Tibial nerve (tissue), 4 donors: Measurements from ENCODE around the gene TTC28. TPM values are rescaled to one million over a fixed set of nuclear protein-coding genes. Genes with fewer than 3 reads are reported as not detected.

Experiments
- DNase-seq, 2 donors: peaks; one replicate each; pipeline ENCODE4 v3.0.0-alpha.2; 2019; ENCODE audit warnings: low spot score in 2 of 2
- H3K27ac ChIP-seq, 4 donors: fragments of 200-600 bp; sonication (generic) in 3 of 4; one replicate each; pipeline ENCODE4 v1.5.1; 2017 to 2019; ENCODE audit warnings: mild to moderate bottlenecking in 1 of 4
- H3K27me3 ChIP-seq, 2 donors: fragments of 200-600 bp; sonication (generic) in 1 of 2; one replicate each; pipeline versions ENCODE4 v1.5.1 to v1.6.0; 2017 to 2019
- H3K36me3 ChIP-seq, 3 donors: fragments of 200-600 bp; sonication (generic); one replicate each; pipeline ENCODE4 v1.5.1; 2018 to 2019
- H3K4me1 ChIP-seq, 4 donors: fragments of 200-600 bp; sonication (generic) in 3 of 4; one replicate each; pipeline ENCODE4 v1.5.1; 2017 to 2019
- H3K4me3 ChIP-seq, 4 donors: fragments of 200-600 bp; sonication (generic) in 3 of 4; one replicate each; pipeline ENCODE4 v1.5.1; 2017 to 2019; ENCODE audit warnings: mild to moderate bottlenecking in 1 of 4, moderate library complexity in 1 of 4
- H3K9me3 ChIP-seq, 4 donors: fragments of 200-600 bp; sonication (generic) in 3 of 4; one replicate each; pipeline ENCODE4 v1.5.1; 2017 to 2019
- CTCF ChIP-seq, 5 experiments: fragments of 200-600 bp in 3 of 5; fragments of 450-650 bp in 2 of 5; sonication (generic) in 3 of 5; IDR thresholded peaks; one replicate each; pipeline ENCODE4 v1.5.1; 2016 to 2019; ENCODE audit warnings: antibody characterized with exemption in 5 of 5, mild to moderate bottlenecking in 3 of 5, moderate library complexity in 2 of 5
- EP300 ChIP-seq, 2 donors: sonication (generic); formaldehyde crosslinking; IDR thresholded peaks; one replicate each; pipeline ENCODE4 v1.6.1; 2017; ENCODE audit warnings: antibody characterized with exemption in 2 of 2, mild to moderate bottlenecking in 1 of 2
- POLR2A ChIP-seq, 2 donors: fragments of 450-650 bp; IDR thresholded peaks; one replicate each; pipeline ENCODE4 v1.6.1; 2017; ENCODE audit warnings: antibody characterized with exemption in 2 of 2, mild to moderate bottlenecking in 2 of 2, moderate library complexity in 2 of 2
- WGBS, 2 donors: methylation state at CpG; one replicate each; pipeline ENCODE4 v1.1.5; 2018; 5-methylcytosine and 5-hydroxymethylcytosine counted together
- total RNA-seq, 4 donors: library from RNA; depleted of rRNA; stranded (reverse); fragments of >200 nt; gene quantifications; one replicate each; pipeline ENCODE4 v1.1.0, GENCODE V29; 2016

The TTC28 gene
- total RNA-seq, 4 donors from 2014 or later: 83.9 to 177 (median 128) TPM

- no peak overlapping the region for H3K4me3 ChIP-seq
- H3K27ac ChIP-seq: no peak overlapping the region
- no peaks in the 10 kb centered on the region for H3K9me3 ChIP-seq
- no peaks in the 10 kb centered on the region for H3K27me3 ChIP-seq
- no peaks in the 10 kb centered on the region for H3K36me3 ChIP-seq
- TF ChIP-seq POLR2A (IDR thresholded peaks at IDR 0.05) (no peak), CTCF (IDR thresholded peaks at IDR 0.05) (no peak), EP300 (IDR thresholded peaks at IDR 0.05) (no peak)
- H3K4me1 ChIP-seq: peaks cover 0 to 21% (median 7%) of the 10 kb centered on the region in 4 donors
- no peak for DNase-seq
Observed at GRCh38 chr22:28231441-28231840, 448.2 kb downstream of the TTC28 start.

GRCh38 chr22:28230671-28231070, 449.0 kb downstream of the TTC28 start:
- no peak overlapping the region for H3K27ac ChIP-seq
- WGBS, 2 donors: 52 to 74% methylated on average over 1 of the region's 1 CpG
- no peak for TF ChIP-seq CTCF (IDR thresholded peaks at IDR 0.05)
- TF ChIP-seq EP300 (IDR thresholded peaks at IDR 0.05): no peak
- no peak for TF ChIP-seq POLR2A (IDR thresholded peaks at IDR 0.05)

GRCh38 chr22:28229566-28230485, 449.8 kb downstream of the TTC28 start:
- Histone ChIP-seq H3K9me3 (no peaks in the 10 kb centered on the region), H3K27me3 (no peaks in the 10 kb centered on the region), H3K36me3 (no peaks in the 10 kb centered on the region), H3K27ac (no peak overlapping the region), H3K4me3 (no peak overlapping the region), H3K4me1 (peaks cover 0 to 21% (median 7%) of the 10 kb centered on the region in 4 donors)
- 70 to 75% methylated on average over 3 of the region's 3 CpGs for WGBS, 2 donors
- TF ChIP-seq POLR2A (IDR thresholded peaks at IDR 0.05) (no peak), EP300 (IDR thresholded peaks at IDR 0.05) (no peak), CTCF (IDR thresholded peaks at IDR 0.05) (no peak)
- DNase-seq: no peak

More at GRCh38 chr22:28230671-28231070, 449.0 kb downstream of the TTC28 start:
- H3K4me1 ChIP-seq: peaks cover 0 to 21% (median 7%) of the 10 kb centered on the region in 4 donors
- no peak overlapping the region for H3K4me3 ChIP-seq
- no peak for DNase-seq
- H3K36me3 ChIP-seq: no peaks in the 10 kb centered on the region
- H3K9me3 ChIP-seq: no peaks in the 10 kb centered on the region
- no peaks in the 10 kb centered on the region for H3K27me3 ChIP-seq

- no peaks in the 10 kb centered on the region for H3K36me3 ChIP-seq
- 55 to 57% methylated on average over 7 of the region's 7 CpGs for WGBS, 2 donors
- no peak overlapping the region for H3K4me3 ChIP-seq
- no peak for DNase-seq
- peaks cover 0 to 7% (median 4%) of the 10 kb centered on the region in 4 donors for H3K4me1 ChIP-seq
- no peak for TF ChIP-seq POLR2A (IDR thresholded peaks at IDR 0.05)
- no peak for TF ChIP-seq CTCF (IDR thresholded peaks at IDR 0.05)
- TF ChIP-seq EP300 (IDR thresholded peaks at IDR 0.05): no peak
- H3K27ac ChIP-seq: no peak overlapping the region
- no peaks in the 10 kb centered on the region for H3K27me3 ChIP-seq
- H3K9me3 ChIP-seq: no peaks in the 10 kb centered on the region
Observed at GRCh38 chr22:28223826-28224225, 455.8 kb downstream of the TTC28 start.
